Keratinocyte (primary cell): Measurements from ENCODE around the gene OGDH. TPM values are rescaled to one million over a fixed set of nuclear protein-coding genes. Genes with fewer than 3 reads are reported as not detected.

Source experiments
- DNase-seq: peaks from one replicate; pipeline ENCODE4 v3.0.0-alpha.2; 2011; ENCODE audit warnings: low read depth, missing footprints, low spot score
- FAIRE-seq: peaks from 2 replicates; lab custom pipeline; 2011; peaks lifted over from hg19 to GRCh38; lab: Jason Lieb, UNC
- H2AFZ ChIP-seq: 2 replicates; pipeline ENCODE4 v1.6.0; 2012; ENCODE audit warnings: low read length, control low read depth, inconsistent platforms; ENCODE audit not compliant: control insufficient read depth
- H3K27ac ChIP-seq: 2 replicates; pipeline ENCODE4 v1.5.1; 2011; ENCODE audit warnings: low read length; ENCODE audit not compliant: control insufficient read depth, insufficient read depth
- H3K27me3 ChIP-seq: 3 replicates; pipeline ENCODE4 v1.6.0; 2011; ENCODE audit warnings: low read length; ENCODE audit not compliant: control insufficient read depth, insufficient read depth; ENCODE audit errors: extremely low read depth
- H3K36me3 ChIP-seq, 2 experiments: 2 replicates in 1 of 2; 3 replicates in 1 of 2; pipeline ENCODE4 v1.5.1; 2011; ENCODE audit warnings: low read length in 2 of 2, mild to moderate bottlenecking in 1 of 2; ENCODE audit not compliant: control insufficient read depth in 2 of 2, insufficient read depth in 2 of 2; ENCODE audit errors: extremely low read depth in 1 of 2
- H3K4me1 ChIP-seq: 3 replicates; pipeline ENCODE4 v1.5.1; 2011; ENCODE audit warnings: low read length; ENCODE audit not compliant: control insufficient read depth, insufficient read depth; ENCODE audit errors: extremely low read depth
- H3K4me2 ChIP-seq: 3 replicates; pipeline ENCODE4 v1.6.0; 2011; ENCODE audit warnings: low read depth, low read length; ENCODE audit not compliant: control insufficient read depth, insufficient read depth; ENCODE audit errors: extremely low read depth
- H3K4me3 ChIP-seq, 3 experiments: fragments of 200-600 bp in 1 of 3; sonication (generic) in 1 of 3; 2 replicates in 2 of 3; 3 replicates in 1 of 3; pipeline ENCODE4 v1.5.1; 2011 to 2016; ENCODE audit warnings: low read length in 3 of 3, mild to moderate bottlenecking in 3 of 3, control low read depth in 2 of 3, inconsistent platforms in 1 of 3, low read depth in 1 of 3, mixed read lengths in 1 of 3, mixed run types in 1 of 3, moderate library complexity in 1 of 3; ENCODE audit not compliant: control insufficient read depth in 2 of 3, insufficient read depth in 2 of 3; ENCODE audit errors: extremely low read depth in 1 of 3
- H3K79me2 ChIP-seq: 2 replicates; pipeline ENCODE4 v1.6.0; 2012; ENCODE audit warnings: low read length; ENCODE audit not compliant: control insufficient read depth, insufficient read depth
- H3K9ac ChIP-seq: 3 replicates; pipeline ENCODE4 v1.6.0; 2011; ENCODE audit warnings: low read length; ENCODE audit not compliant: control insufficient read depth, insufficient read depth; ENCODE audit errors: extremely low read depth
- H3K9me1 ChIP-seq: 3 replicates; pipeline ENCODE4 v1.6.0; 2011; ENCODE audit warnings: low read length; ENCODE audit not compliant: control insufficient read depth, insufficient read depth; ENCODE audit errors: extremely low read depth
- H3K9me3 ChIP-seq: 2 replicates; pipeline ENCODE4 v1.5.1; 2012; ENCODE audit warnings: low read depth, low read length; ENCODE audit not compliant: control insufficient read depth
- H4K20me1 ChIP-seq: 3 replicates; pipeline ENCODE4 v1.6.0; 2011; ENCODE audit warnings: low read length; ENCODE audit not compliant: control insufficient read depth, insufficient read depth; ENCODE audit errors: extremely low read depth
- EZH2 ChIP-seq: IDR thresholded peaks from one replicate; pipeline ENCODE4 v1.6.1; 2012; ENCODE audit warnings: inconsistent platforms, mild to moderate bottlenecking, low read length, moderate library complexity
- dilution Hi-C: fragments of 300-500 bp; cut with MboI; formaldehyde crosslinking; loops from one replicate; pipeline ENCODE4 v1.7.0; 2020; ENCODE audit warnings: low sequenced_read_pairs; ENCODE audit not compliant: extremely low pct_ligation_motif_present
- polyA plus RNA-seq, 5 experiments: library from polyadenylated mRNA; depleted of rRNA in 3 of 5; stranded (reverse) in 3 of 5; stranded (forward) in 1 of 5; unstranded in 1 of 5; fragments of >200 nt; gene quantifications; 1 replicate in 1 of 5; 2 replicates in 3 of 5; 3 replicates in 1 of 5; pipeline versions ENCODE4 v1.2.1 to v1.2.3, GENCODE V29; 2011 to 2012; ENCODE audit warnings: missing spikeins in 2 of 5, low read depth in 1 of 5, low replicate concordance in 1 of 5
- TF ChIP-seq, protein P1 (sequence below), 3 experiments: IDR thresholded peaks in 1 of 3; conservative IDR thresholded peaks in 1 of 3; optimal IDR thresholded peaks in 1 of 3; 2 replicates in 2 of 3; 3 replicates in 1 of 3; pipeline versions ENCODE3 to v1.5.1; 2011; ENCODE audit warnings: low read length in 3 of 3, mild to moderate bottlenecking in 3 of 3, moderate library complexity in 2 of 3, control low read depth in 1 of 3, inconsistent platforms in 1 of 3; ENCODE audit not compliant: insufficient read depth in 2 of 3; ENCODE audit errors: extremely low read depth in 1 of 3

The OGDH gene
- polyA plus RNA-seq, 1 donor (not counting 4 experiments of a cell fraction or from before 2014, with no cell fraction given), result 46.4 TPM

DNA sequence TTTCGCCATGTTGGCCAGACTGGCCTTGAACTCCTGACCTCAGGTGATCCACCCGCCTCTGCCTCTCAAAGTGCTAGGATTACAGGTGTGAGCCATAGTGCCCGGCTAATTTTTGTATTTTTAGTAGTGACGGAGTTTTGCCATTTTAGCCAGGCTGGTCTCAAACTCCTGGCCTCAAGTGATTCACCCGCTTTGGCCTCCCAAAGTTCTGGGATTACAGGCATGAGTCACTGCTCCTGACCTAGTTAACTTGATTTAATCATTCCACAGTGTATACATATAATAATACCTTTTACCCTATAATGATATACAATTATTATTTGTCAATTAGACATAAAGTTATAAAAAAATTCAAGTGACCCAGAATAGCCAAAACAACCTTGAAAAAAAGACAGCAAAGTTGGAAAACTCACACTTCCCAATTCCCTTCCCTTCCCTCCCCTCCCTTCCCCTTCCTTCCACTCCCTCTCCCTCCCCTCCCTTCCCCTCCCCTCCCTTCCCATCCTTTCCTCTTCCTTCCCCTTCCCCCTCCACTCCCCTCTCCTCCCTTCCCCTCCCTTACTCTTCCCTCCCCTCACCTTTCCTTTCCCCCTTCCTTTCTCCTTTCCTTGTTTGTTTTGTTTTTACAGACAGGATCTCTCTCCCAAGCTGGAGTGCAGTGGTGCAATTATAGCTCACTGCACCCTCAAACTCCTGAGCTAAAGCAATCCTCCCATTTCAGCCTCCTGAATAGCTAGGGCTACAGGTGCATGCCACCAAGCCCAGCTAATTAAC lies 127.5 kb downstream of the OGDH start:
- no peaks in the 10 kb centered on the region for H3K9me1 ChIP-seq
- no peaks in the 10 kb centered on the region for H4K20me1 ChIP-seq
- dilution Hi-C loops, result no loop called here
- no peak for FAIRE-seq
- H2AFZ ChIP-seq, result no peak overlapping the region
- no peak overlapping the region for H3K4me3 ChIP-seq
- no peaks in the 10 kb centered on the region for H3K36me3 ChIP-seq
- DNase-seq, result no peak
- peaks cover 18% of the 10 kb centered on the region for H3K4me1 ChIP-seq
- no peak overlapping the region for H3K4me2 ChIP-seq
- no peak for TF ChIP-seq EZH2
- TF ChIP-seq, protein P1, sequence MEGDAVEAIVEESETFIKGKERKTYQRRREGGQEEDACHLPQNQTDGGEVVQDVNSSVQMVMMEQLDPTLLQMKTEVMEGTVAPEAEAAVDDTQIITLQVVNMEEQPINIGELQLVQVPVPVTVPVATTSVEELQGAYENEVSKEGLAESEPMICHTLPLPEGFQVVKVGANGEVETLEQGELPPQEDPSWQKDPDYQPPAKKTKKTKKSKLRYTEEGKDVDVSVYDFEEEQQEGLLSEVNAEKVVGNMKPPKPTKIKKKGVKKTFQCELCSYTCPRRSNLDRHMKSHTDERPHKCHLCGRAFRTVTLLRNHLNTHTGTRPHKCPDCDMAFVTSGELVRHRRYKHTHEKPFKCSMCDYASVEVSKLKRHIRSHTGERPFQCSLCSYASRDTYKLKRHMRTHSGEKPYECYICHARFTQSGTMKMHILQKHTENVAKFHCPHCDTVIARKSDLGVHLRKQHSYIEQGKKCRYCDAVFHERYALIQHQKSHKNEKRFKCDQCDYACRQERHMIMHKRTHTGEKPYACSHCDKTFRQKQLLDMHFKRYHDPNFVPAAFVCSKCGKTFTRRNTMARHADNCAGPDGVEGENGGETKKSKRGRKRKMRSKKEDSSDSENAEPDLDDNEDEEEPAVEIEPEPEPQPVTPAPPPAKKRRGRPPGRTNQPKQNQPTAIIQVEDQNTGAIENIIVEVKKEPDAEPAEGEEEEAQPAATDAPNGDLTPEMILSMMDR (optimal IDR thresholded peaks at IDR 0.05 in 1 of 3, IDR thresholded peaks at IDR 0.05 in 1 of 3, conservative IDR thresholded peaks at IDR 0.05 in 1 of 3; ENCODE audit: extremely low read depth in 1 of 3, insufficient read depth in 2 of 3, low read length in 3 of 3), result no peak
- no peaks in the 10 kb centered on the region for H3K79me2 ChIP-seq
- no peak overlapping the region for H3K9ac ChIP-seq
- peak overlapping the region; percentile 97 for H3K27ac ChIP-seq
- no peaks in the 10 kb centered on the region for H3K27me3 ChIP-seq
- H3K9me3 ChIP-seq, result no peaks in the 10 kb centered on the region

DNA sequence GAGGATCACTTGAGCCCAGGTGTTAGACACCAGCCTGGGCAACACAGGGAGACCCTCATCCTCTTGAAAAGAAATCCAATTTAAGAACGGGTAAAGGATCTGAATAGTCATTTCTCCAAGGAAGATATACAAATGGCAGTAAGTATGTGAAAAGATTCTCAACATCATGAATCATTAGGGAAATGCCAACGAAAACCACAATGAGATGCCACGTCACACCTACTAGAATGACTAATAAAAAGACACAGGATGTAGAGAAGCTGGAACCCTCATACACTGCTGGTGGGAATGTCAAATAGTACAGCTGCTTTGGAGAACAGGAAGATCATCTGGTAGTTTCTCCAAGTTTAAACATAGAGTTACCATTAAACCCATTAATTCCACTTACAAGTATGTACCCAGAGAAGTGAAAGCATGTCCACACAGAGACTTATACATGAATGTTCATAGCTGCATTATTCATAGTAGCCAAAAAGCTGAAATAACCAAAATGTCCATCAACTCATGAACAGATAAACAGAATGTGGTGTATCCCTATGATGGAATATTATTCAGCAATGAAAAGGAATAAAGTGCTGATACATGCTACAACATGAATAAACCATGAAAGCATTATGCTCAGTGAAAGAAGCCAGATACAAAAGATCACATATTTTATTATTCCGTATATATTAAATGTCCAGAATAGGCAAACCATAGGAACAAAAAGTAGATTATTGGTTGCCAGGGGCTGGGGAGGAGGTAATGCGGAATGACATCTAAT lies 129.2 kb downstream of the OGDH start:
- TF ChIP-seq, protein P1 (optimal IDR thresholded peaks at IDR 0.05 in 1 of 3, IDR thresholded peaks at IDR 0.05 in 1 of 3, conservative IDR thresholded peaks at IDR 0.05 in 1 of 3; ENCODE audit: extremely low read depth in 1 of 3, insufficient read depth in 2 of 3, low read length in 3 of 3), result no peak
- no peak for TF ChIP-seq EZH2
- peak overlapping the region; percentile 97 for H3K27ac ChIP-seq
- peaks cover 18% of the 10 kb centered on the region for H3K4me1 ChIP-seq
- no peaks in the 10 kb centered on the region for H3K79me2 ChIP-seq
- H3K4me3 ChIP-seq, result peak overlapping the region in 1 of 3 experiments; percentile 46
- no peaks in the 10 kb centered on the region for H4K20me1 ChIP-seq
- dilution Hi-C loops, result no loop called here
- FAIRE-seq, result peak; percentile 98
- H3K9ac ChIP-seq, result peak overlapping the region; percentile 73
- peak overlapping the region; percentile 82 for H3K4me2 ChIP-seq
- H3K27me3 ChIP-seq, result no peaks in the 10 kb centered on the region
- H2AFZ ChIP-seq, result peak overlapping the region; percentile 56
- DNase-seq, result peak; percentile 85
- no peaks in the 10 kb centered on the region for H3K36me3 ChIP-seq
- H3K9me1 ChIP-seq, result no peaks in the 10 kb centered on the region
- H3K9me3 ChIP-seq, result no peaks in the 10 kb centered on the region
